NCI-H128 (cell line): ENCODE results near the gene ZMYM1.
A peak's percentile ranks its signal among the peaks of the same experiment; 100 is the strongest.
"Not testable (repeated sequence)": the region's sequence is repeated elsewhere in the genome, so short reads cannot be mapped to it uniquely, and the experiment has no call there.

ENCODE experiments used
- DNase-seq: peaks from one replicate; lab custom pipeline; 2025; ENCODE audit not compliant: unreplicated experiment; lab: John Stamatoyannopoulos, UW

Gene ZMYM1

GRCh38 chr1:35079003-35079930, at the start of gene ZMYM1:
Gene ZMYM1 (plus strand): TSS chr1:35079385. CDS start chr1:35093988, 14,603 bp downstream.
- peak; percentile 83 for DNase-seq

DNA sequence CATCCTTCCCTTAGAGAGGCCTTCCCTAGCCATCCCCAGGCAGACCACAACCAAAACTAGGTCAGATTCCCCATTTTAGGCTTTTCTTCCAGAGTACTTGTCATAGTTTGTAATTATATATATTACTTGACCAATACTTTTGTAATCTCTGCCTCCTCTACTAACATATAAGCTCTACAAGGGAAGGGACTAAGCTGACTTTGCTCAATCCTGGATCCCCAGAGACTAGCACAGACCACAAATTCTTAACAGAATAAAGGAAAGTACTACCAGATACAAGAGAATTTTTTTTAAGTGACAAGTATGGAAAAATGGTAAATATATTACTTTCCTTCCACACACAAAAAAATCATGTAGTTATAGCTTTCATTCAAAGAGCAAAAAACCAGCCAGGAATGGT, 49.4 kb upstream of the ZMYM1 start:
- no peak for DNase-seq

DNA sequence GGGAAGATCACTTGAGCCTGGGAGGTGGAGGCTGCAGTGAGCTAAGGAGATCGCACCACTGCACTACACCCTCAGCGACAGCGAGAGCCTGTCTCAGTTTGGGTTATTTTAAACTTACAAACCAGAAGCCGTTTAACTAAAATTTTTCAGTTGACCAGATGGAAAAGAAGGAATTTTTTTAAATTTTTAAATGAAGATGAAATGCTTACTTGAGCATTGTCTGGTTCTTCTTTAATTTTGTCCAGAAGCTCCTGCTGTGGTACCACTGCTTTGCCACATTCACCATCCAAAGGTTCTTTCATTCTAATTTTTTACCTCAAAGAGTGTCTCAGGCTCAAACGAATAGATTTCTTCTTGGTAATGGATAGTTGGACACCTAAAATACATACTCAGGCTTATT, 48.8 kb upstream of the ZMYM1 start:
- no peak for DNase-seq

- DNase-seq = no peak
These were observed 48.3 kb upstream of the ZMYM1 start for GRCh38 chr1:35030756-35031446.

- no peak for DNase-seq
These were observed 46.8 kb upstream of the ZMYM1 start for GRCh38 chr1:35032384-35032739.

GRCh38 chr1:35033346-35033745, 45.8 kb upstream of the ZMYM1 start:
- DNase-seq = no peak

GRCh38 chr1:35036621-35037020, 42.6 kb upstream of the ZMYM1 start:
- no peak for DNase-seq

DNA sequence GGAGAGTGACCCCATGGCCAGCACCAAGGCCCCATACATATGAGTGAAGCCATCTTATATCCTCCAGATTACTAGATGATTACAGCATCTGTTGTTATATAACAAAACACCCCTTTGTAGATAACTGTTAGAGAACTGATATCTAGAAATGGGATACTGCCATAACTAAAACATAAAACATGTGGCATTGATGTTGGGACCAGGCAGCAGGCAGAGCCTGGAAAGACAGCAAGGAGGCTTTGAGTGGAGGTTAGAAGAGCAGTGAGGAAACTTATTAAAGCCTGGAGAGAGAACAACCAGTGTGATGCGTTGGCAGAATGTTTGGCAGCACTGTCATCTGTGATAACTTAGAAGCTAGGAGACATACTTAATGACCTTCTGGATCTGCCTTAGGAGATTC, 42.0 kb upstream of the ZMYM1 start:
- no peak for DNase-seq

DNA sequence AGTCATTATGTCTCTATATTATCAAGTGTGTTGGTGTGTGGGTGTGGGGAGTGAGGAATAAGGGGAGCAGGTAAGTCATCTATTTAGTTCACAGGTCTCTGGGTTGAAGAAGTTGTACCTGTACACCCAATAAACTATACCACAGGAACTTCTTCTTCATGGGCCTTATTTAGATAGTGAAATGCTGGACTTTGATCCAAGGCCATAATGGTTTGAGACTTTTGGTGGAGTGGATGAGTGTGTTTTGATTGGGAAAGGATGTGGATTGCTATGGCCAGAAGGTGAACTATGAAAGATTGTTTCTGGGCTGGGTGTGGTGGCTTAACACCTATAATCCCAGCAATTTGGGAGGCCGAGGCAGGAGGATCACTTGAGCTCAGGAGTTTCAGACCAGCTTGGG, 40.5 kb upstream of the ZMYM1 start:
- DNase-seq = no peak

- no peak for DNase-seq
These were observed 35.7 kb upstream of the ZMYM1 start for GRCh38 chr1:35043498-35043897.

DNA sequence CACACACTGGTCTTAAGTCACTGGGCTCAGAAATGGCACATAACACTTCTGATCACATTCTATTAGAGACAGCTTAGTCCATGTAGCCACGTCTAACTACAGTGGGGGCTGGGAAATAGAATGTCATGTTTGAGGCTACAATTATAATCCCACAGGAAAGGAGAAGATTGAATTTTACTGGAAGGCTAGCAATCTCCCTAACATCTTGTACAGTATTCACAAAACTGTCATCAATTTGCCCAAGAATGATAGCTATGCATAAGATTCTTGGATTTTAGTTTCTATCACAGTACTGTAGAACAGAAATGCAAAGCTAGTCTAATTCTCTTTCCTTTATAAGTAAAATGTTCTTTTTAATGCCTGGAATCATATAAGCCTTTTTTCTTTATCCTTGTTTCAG, 34.8 kb upstream of the ZMYM1 start:
- no peak for DNase-seq

- no peak for DNase-seq
These were observed 32.5 kb upstream of the ZMYM1 start for GRCh38 chr1:35046730-35047129.

GRCh38 chr1:35047188-35047858, 31.9 kb upstream of the ZMYM1 start:
- DNase-seq = no peak

DNA sequence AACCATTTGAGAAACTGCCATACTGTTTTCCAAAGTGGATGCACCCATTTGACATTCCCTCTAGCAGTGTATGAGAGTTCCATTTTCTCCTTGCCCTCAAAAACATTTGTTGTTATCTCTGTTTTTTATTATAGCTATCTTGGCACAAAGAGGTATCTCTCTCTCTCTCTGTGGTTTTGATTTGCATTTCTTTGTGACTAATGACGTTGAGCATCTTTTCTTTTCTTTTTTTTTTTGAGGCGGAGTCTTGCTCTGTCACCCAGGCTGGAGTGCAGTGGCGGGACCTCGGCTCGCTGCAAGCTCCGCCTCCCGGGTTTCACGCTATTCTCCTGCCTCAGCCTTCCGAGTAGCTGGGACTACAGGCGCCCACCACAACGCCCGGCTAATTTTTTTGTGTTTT, 30.1 kb upstream of the ZMYM1 start:
- no peak for DNase-seq

GRCh38 chr1:35053433-35053832, 25.8 kb upstream of the ZMYM1 start:
- DNase-seq = no peak

DNA sequence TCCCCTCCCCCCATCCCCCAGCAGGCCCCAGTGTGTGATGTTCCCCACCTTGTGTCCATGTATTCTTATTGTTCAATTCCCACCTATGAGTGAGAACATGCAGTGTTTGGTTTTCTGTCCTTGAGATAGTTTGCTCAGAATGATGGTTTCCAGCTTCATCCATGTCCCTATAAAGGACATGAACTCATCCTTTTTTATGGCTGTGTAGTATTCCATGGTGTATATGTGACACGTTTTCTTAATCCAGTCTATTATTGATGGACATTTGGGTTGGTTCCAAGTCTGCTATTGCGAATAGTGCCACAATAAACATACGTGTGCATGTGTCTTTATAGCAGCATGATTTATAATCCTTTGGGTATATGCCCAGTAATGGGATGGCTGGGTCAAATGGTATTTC, 24.9 kb upstream of the ZMYM1 start:
- DNase-seq = not testable (repeated sequence)

DNA sequence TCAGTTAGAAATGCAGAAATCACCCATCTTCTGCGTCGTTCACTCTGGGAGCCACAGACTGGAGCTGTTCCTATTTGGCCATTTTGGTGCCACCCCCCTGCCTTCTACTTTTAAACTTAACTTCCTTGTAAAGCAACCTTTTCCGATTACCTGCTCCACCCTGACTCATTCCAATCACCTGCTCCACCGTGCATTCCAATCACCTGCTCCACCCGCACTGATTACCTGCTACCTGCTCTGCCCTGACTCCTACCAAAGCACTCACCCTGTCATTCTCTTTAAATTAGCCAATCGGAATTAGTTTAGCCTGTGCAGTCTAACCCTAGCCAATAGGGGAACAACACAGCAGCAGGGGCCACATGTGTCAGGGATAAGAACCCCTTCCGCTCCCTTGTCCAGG, 20.9 kb upstream of the ZMYM1 start:
- not testable (repeated sequence) for DNase-seq

GRCh38 chr1:35058988-35059387, 20.2 kb upstream of the ZMYM1 start:
- DNase-seq = no peak

GRCh38 chr1:35062518-35063196, 16.5 kb upstream of the ZMYM1 start:
- no peak for DNase-seq

DNA sequence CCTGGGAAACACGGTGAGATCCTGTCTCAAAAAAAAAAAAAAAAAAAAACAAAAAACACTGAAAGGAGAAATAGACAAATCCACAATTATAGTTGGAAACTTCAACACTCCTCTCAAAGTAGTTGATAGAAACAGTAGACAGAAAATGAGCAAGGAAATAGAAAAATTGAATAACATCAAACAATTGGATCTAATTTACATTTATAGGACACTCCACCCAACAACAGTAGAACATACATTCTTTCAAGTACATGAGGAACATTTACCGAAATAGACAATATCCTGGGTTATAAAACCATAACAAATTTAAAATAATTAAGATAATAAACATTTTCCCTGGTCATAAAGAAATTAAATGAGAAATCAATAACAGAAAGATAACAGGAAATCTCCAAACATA, 14.9 kb upstream of the ZMYM1 start:
- no peak for DNase-seq

DNA sequence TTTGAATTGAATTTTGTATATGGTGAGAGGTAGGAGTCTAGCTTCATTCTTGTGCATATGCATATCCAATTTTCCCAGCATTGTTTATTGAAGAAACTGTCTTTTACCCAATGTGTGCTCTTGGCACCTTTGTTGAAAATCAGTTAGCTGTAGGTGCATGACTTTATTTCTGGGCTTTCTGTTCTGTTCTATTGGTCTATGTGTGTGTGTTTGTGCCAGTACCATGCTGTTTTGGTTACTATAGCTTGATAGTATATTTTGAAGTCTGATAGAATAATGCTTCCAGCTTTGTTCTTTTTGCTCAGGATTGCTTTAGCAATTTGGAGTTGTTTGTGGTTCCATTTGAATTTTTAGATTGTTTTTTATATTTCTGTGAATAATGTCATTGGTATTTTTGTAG, 9.4 kb upstream of the ZMYM1 start:
- no peak for DNase-seq
